Pericardium fibroblast (primary cell): ENCODE data around the gene LRRC72. TPM values are rescaled to one million over a fixed set of nuclear protein-coding genes. Genes with fewer than 3 reads are reported as not detected.

Source experiments
- total RNA-seq: library from RNA; depleted of rRNA; stranded (reverse); fragments of >200 nt; gene quantifications from 2 replicates; pipeline ENCODE4 v1.2.3, GENCODE V29; 2015

LRRC72 gene
- total RNA-seq: not detected in 2 replicates

GRCh38 chr7:16526742-16527540, at the start of gene LRRC72:
TSS of gene LRRC72 (plus strand) at chr7:16526825. CDS start at chr7:16526953, 128 bp downstream.

Other genes with a start within 250 kb of the LRRC72 start
- gene CRPPA, start 105.3 kb upstream of the LRRC72 start, total RNA-seq: 0.93 and 0.94 TPM in 2 replicates
- gene SOSTDC1, start 61.1 kb upstream of the LRRC72 start, total RNA-seq: not detected in 2 replicates
- gene ANKMY2, start 118.9 kb downstream of the LRRC72 start, total RNA-seq: 7.2 and 12.5 TPM in 2 replicates
- 70.1 and 91.6 TPM in 2 replicates for gene BZW2, start 119.4 kb downstream of the LRRC72 start, total RNA-seq
- gene TSPAN13, start 226.9 kb downstream of the LRRC72 start, total RNA-seq: 1.0 and 5.6 TPM in 2 replicates